UCSD-AML1 (cell line): ENCODE results near the gene TIMELESS.
"Not testable (repeated sequence)": the region's sequence is repeated elsewhere in the genome, so short reads cannot be mapped to it uniquely, and the experiment has no call there.

Experiments used
- DNase-seq: peaks from one replicate; lab custom pipeline; 2025; ENCODE audit not compliant: unreplicated experiment; lab: John Stamatoyannopoulos, UW

TIMELESS gene, protein sequence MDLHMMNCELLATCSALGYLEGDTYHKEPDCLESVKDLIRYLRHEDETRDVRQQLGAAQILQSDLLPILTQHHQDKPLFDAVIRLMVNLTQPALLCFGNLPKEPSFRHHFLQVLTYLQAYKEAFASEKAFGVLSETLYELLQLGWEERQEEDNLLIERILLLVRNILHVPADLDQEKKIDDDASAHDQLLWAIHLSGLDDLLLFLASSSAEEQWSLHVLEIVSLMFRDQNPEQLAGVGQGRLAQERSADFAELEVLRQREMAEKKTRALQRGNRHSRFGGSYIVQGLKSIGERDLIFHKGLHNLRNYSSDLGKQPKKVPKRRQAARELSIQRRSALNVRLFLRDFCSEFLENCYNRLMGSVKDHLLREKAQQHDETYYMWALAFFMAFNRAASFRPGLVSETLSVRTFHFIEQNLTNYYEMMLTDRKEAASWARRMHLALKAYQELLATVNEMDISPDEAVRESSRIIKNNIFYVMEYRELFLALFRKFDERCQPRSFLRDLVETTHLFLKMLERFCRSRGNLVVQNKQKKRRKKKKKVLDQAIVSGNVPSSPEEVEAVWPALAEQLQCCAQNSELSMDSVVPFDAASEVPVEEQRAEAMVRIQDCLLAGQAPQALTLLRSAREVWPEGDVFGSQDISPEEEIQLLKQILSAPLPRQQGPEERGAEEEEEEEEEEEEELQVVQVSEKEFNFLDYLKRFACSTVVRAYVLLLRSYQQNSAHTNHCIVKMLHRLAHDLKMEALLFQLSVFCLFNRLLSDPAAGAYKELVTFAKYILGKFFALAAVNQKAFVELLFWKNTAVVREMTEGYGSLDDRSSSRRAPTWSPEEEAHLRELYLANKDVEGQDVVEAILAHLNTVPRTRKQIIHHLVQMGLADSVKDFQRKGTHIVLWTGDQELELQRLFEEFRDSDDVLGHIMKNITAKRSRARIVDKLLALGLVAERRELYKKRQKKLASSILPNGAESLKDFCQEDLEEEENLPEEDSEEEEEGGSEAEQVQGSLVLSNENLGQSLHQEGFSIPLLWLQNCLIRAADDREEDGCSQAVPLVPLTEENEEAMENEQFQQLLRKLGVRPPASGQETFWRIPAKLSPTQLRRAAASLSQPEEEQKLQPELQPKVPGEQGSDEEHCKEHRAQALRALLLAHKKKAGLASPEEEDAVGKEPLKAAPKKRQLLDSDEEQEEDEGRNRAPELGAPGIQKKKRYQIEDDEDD

DNA sequence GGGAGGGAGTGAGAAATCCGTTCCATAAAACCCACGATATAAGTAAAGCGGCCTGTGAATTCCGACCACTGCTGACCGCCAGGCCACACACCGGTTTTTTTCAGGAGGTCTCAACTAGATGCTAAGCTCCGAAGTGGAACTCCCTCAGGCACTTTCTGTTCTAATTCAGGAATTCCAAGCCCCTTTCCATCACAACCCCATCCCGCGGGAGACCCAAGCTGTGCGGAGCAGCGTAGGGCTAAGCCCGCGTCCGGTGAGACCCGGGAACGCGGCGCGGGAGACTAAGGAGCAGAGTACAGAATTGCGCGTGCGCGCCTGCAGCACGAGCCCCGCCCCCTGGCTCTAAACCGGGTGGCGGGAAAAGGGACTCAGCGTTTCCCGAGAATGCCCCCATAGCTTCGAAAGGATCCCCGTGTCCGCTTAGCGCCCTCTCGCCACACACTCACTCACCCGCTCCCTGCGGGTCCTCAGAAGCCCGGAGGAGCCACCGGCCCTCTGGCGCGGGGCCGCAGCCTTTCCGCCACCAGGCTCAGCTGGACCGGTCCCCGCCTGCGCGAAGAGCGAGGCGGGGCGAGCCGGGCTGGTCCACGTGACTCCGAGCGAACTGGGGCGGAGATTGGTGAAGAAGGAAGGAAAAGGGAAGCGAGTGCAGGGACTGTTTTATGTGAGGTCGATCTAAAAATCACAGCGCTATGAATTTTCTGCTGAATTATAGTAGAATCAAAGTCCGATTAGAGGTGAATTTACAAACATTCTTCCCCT, at the start of gene TIMELESS:
Gene TIMELESS (minus strand): TSS at position 567 of the 762 bp plus-strand sequence. CDS start 15,256 bp downstream, outside the sequence.
- peak; percentile 94 for DNase-seq

GRCh38 chr12:56498126-56498902, 49.1 kb upstream of the TIMELESS start:
- DNase-seq: not testable (repeated sequence)

DNA sequence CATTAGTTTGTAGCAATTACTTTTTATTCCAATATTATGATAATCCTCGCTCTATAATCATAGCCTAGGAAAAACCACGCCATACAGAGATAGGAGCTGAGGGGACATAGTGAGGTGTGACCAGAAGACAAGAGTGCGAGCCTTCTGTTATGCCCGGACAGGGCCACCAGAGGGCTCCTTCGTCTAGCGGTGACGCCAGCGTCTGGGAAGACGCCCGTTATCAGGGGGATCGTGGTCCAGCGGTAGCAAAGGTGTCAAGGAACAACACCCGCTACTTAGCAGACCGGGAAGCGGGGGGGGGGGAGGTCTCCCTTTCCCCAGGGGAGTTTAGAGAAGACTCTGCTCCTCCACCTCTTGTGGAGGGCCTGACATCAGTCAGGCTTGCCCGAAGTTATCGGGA, 47.5 kb upstream of the TIMELESS start:
- DNase-seq: peak; percentile 33

- not testable (repeated sequence) for DNase-seq
Observed at GRCh38 chr12:56494481-56494880, 45.3 kb upstream of the TIMELESS start.

DNA sequence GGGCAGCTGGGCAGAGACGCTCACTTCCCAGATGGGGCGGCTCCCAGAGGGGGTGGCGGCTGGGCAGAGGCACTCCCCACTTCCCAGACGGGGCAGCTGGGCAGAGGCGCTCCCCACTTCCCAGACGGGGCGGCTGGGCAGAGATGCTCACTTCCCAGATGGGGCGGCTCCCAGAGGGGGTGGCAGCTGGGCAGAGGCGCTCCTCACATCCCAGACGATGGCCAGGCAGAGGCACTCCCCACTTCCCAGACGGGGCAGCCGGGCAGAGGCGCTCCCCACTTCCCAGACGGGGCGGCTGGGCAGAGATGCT, 44.8 kb upstream of the TIMELESS start:
- DNase-seq: not testable (repeated sequence)

DNA sequence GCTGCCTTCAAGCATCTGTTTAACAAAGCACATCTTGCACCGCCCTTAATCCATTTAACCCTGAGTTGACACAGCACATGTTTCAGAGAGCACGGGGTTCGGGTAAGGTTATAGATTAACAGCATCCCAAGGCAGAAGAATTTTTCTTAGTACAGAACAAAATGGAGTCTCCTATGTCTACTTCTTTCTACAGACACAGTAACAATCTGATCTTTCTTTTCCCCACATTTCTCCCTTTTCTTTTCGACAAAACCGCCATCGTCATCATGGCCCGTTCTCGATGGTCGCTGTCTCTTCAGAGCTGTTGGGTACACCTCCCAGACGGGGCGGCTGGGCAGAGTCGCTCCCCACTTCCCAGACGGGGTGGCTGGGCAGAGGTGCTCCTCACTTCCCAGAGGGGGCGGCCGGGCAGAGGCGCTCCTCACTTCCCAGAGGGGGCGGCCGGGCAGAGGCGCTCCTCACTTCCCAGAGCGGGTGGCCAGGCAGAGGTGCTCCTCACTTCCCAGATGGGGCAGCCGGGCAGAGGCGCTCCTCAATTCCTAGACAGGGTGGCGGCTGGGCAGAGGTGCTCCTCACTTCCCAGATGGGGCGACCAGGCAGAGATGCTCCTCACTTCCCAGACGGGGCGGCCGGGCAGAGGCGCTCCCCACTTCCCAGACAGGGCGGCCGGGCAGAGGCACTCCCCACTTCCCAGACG, 44.3 kb upstream of the TIMELESS start:
- DNase-seq: not testable (repeated sequence)

DNA sequence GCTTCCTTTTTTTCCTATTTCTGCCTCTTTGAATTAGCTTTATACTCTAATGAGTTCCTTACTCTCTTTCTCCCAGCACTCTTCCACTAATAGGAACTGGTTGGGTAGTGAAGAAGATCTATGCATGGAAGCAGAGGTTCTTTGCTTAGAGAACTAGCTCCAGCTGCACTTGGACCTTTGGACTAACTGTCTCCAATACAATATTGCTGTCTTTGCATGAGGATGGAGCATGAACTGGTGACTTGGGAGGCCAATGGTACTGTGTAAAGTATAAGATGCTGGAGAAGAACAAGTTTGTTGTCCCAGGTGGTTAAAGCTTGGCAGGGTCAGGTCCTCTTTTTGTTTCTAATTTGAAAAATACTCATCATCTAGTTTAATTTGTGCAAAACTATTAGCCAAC, 41.1 kb upstream of the TIMELESS start:
- DNase-seq: no peak

DNA sequence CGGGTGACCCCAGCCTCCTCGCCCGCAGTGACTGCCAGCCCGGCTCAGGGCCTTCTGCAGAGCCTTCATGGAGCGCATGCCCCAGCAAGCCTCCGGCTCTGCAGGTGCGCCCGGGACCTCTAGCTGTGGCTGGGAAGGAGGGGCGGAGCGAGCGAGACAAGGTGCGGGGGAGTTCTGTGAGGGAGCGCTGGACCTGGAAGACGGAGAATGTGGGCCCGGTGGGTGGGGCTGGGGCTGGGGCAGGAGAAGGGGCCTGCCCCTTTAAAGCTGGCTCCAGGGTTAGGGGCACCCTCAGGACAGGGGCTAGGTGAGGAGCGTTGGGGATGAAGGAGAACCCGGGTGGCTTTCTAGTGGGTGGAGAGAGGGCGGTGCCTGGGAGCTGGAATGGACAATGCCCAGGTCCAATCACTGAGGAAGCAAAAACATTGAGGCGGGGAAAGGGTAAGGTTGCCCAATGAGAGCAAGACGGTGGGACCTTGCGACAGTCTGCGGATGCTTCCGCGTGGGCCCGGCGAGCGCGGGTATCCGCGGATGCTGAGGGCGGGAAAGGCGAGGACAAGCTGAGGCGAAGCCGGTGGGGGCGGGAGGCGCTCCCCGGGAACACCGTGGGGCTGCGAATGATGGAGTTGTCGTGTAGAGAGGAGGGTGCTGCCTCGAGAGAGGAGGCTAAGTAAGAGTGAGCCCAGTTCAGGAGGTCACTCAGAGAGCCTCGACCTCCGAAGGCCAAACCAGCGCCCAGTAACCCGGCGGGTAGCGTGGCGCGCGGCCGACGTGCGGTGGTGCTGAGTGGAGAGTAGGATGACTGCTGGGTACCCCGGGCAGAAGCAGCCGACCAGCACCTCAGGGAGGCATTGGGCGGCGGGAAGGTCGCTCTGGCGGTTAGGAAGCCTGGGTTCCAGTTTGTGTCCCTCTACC, 39.1 kb upstream of the TIMELESS start, which contains the start of gene GLS2:
Gene GLS2 (minus strand): TSS at position 121 of the 915 bp plus-strand sequence. CDS start 43 bp downstream, at position 78.
- no peak for DNase-seq

- DNase-seq: no peak
Observed at GRCh38 chr12:56487448-56488040, 38.3 kb upstream of the TIMELESS start.

DNA sequence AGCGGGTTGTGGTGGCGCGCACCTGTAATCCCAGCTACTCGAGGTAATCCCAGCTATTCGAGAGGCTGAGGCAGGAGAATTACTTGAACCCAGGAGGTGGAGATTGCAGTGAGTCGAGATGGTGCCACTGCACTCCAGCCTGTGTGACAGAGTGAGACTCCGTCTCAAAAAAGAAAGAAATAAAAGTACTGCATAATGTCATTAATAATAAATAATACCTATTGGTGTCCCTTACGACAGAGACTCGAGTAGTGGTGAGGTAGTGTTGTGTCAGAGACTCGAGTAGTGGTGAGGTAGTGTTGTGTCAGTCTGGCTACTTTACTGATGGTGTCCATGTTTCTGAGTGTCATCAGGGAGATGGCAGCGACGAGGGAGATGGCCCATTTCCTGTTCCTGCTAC, 37.5 kb upstream of the TIMELESS start:
- DNase-seq: no peak

- no peak for DNase-seq
Observed at GRCh38 chr12:56484566-56484965, 35.3 kb upstream of the TIMELESS start.

DNA sequence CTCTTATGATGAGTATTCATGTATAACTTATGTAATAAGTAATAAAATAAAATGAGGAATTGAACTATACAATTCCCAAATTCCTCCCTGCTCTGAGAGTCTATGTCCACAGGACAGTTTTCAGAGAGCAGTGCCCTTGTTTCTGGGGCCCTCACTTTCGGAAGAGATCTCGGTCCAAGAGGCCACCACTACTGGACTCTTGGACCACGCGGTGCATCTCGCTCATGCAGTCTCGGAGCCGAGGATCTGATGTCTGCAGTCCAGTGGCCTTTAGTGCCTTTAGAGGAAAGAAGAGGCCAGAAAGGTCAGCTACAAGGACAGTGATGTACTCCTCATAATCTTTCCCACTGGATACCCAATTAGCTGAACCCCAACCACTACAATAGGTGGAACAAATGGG, 30.4 kb upstream of the TIMELESS start:
- DNase-seq: no peak

DNA sequence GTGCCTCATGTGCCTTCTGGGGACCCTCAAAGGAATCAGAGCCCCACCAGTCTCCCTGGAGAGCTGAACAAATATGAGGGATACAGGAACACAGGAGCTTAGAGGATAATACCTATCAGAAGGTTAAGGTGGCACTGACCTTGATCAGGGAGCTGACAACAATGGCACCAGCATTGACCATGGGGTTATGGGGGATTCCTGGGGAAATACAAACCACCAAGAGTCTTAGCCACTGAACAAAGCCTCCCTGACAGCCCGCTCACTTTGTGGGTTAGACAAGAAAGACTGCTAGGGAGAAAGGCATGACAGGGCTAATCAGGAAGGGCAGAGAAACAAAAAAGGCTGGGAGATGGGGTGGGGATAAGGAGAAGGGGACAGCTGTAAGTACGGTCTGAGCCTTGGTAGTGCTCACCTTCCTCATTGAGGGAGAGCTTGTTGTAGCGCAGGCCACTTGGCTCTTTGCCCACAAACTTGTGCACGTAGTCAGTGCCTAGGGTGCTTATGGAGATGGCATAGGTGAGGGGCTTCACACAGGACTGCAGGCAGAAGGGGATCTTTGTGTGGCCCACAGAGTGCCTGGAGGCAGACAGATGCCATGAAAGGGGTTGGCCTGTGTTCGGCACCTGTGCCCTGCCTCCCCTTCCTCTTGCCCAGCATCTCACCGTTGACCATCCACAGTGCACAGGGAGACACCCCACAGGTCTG, 28.4 kb upstream of the TIMELESS start:
- DNase-seq: no peak

DNA sequence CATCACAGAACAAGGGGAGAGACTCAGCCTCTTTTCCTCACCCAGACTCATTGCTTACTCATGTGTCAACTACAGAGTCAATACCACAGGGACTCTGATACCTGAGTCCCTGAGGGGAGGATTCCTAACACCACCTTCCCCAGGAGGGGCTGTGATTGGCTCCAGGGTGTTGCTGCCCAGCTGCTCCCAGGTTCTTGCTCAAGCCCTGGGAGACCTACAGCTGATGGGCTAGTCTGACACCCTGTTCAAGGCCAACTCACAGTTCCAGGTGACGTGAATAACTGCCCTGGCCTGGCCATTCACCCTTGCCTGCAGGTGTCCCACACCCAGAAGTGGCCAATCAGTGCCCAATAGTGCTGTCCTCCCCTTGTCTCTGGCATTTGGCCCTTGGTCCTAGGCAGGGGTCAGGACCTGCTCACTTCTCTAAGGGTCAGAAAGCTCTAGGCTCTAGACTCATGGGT, 27.8 kb upstream of the TIMELESS start:
- no peak for DNase-seq

- DNase-seq: no peak
Observed at GRCh38 chr12:56476143-56476542, 26.9 kb upstream of the TIMELESS start.

GRCh38 chr12:56474389-56474788, 25.2 kb upstream of the TIMELESS start:
- DNase-seq: no peak
